HFF-Myc (cell line): ENCODE measurements around the gene BID.

Source experiments
- DNase-seq: peaks from one replicate; pipeline ENCODE4 v3.0.0-alpha.2; 2011; ENCODE audit warnings: low read depth; ENCODE audit errors: extremely low read depth
- H3K4me3 ChIP-seq: replicated peaks from 2 replicates; pipeline ENCODE4 v1.5.1; 2011; ENCODE audit warnings: low read depth, mild to moderate bottlenecking, control low read depth, low read length
- TF ChIP-seq, protein P1 (sequence below): IDR thresholded peaks from 2 replicates; pipeline ENCODE4 v1.5.1; 2012; ENCODE audit warnings: mild to moderate bottlenecking, low read depth, low read length, control low read depth; ENCODE audit errors: missing control alignments

Gene BID

DNA sequence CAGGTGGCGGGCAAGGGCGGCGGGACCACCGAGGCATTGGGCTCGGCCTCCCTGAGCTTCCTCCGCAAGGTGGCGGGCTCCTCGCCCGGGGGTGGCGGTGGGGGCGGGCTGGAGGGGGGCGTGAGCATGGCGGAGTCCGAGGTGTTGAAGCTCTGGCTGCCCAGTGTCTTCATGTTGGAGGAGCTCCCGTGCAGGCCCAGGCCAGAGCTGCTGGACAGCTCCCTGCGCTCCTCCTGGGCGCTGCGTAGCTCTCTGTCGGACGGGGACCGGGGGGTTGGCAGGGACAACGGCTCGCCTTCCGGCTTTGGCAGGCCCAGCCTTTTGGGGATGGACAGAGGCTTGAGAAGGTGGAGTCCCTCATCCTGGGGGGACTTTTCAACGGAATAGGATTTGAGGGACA is 43.9 kb upstream of the BID start:
- TF ChIP-seq, protein P1, sequence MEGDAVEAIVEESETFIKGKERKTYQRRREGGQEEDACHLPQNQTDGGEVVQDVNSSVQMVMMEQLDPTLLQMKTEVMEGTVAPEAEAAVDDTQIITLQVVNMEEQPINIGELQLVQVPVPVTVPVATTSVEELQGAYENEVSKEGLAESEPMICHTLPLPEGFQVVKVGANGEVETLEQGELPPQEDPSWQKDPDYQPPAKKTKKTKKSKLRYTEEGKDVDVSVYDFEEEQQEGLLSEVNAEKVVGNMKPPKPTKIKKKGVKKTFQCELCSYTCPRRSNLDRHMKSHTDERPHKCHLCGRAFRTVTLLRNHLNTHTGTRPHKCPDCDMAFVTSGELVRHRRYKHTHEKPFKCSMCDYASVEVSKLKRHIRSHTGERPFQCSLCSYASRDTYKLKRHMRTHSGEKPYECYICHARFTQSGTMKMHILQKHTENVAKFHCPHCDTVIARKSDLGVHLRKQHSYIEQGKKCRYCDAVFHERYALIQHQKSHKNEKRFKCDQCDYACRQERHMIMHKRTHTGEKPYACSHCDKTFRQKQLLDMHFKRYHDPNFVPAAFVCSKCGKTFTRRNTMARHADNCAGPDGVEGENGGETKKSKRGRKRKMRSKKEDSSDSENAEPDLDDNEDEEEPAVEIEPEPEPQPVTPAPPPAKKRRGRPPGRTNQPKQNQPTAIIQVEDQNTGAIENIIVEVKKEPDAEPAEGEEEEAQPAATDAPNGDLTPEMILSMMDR = no peak
- H3K4me3 ChIP-seq = no peak overlapping the region
- DNase-seq = no peak

DNA sequence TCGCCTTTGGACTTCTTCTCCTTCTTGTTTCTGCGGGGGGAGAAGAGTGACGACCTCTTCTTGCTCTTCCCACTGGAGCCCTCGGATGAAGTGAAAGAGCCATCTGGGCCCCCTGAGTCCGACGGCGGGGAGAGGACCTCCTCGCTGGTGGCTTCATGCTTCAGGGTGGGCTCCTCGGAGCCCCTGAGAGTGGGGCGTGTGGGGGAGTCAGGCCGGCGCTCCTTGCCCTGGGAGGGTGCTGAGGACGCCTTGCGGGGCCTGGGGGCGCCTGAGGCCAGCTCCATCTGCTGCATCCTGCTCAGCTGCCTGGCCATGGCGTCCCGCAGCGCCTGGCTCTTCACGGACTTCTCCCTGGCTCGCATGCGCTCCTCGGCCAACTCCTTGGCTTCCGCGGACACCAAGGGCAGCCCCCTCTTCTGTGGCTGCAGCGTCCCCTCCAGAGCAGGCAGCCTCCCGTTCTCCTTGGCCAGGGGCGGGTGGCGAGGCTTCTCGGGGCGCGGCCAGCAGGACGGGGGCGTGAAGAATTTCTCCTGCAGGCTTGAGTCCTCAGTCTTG is 43.3 kb upstream of the BID start:
- TF ChIP-seq, protein P1 = no peak
- DNase-seq = no peak
- H3K4me3 ChIP-seq = no peak overlapping the region

DNA sequence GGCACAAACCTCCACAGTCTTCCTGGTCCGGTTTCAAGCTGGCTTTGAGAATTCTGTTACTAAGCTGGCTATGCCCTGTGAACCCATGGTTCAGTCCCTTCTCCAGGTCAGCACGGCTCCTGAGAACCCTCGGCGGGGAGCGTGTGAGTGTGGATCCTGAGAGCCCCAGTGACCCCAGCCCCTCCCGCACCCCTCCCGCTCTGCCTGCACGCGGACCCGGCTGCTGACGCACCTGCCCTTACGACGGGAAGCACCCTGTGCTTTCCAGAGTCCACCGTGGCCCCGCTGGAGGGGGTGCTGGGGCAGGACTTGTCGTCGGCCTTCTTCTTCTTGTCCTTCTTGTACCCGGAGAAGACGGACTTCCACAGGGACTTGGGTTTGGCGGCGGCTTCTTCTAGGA is 42.8 kb upstream of the BID start:
- no peak overlapping the region for H3K4me3 ChIP-seq
- DNase-seq = no peak
- TF ChIP-seq, protein P1 = no peak

DNA sequence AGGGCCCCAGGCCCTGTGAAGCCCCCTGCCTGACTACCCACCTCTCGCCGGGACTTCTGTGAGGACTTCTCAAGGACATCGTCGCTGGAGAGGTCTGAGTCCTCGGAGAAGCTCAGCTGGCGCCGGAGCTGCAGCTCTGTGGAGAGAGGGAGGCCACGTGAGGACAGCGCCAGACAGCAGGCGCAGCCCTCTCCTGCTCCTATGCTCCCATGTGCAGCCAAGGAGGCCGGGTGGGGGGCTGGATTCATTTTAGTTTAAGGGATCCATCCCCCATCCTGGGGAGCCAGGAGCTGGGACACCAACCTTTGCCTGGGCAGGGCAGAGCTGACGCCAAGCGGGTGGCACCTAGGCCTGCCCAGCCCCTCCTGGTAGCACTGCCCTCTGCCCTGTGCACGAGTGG is 42.4 kb upstream of the BID start:
- TF ChIP-seq, protein P1 = no peak
- no peak for DNase-seq
- no peak overlapping the region for H3K4me3 ChIP-seq

DNA sequence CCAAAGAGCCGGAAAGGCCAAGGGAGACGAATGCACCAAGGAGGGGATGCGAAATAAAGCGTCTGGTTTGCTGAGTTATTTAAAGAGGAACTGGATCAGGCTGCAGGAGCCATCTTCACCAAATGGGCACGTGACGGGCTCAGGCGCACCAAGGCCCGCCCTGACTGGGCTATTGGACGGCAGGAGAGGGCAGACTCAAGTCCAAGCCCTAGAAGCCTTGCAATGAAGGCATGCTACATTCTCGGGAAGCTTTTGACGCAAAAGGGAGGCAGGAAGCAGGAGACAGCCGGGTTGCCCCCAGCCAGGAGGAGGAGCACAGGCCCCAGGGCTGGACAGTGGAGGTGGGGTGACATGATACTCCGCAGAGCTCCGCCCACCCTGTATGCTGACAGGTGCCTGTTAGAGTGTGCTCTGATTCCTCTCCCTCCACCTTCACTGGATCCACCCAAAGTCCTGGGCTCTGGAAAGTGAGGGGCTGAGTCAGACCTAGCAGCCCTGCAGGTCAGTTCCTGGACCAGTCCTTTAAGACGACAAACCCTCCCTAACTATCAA is 41.5 kb upstream of the BID start:
- H3K4me3 ChIP-seq = no peak overlapping the region
- TF ChIP-seq, protein P1 = no peak
- DNase-seq = no peak

DNA sequence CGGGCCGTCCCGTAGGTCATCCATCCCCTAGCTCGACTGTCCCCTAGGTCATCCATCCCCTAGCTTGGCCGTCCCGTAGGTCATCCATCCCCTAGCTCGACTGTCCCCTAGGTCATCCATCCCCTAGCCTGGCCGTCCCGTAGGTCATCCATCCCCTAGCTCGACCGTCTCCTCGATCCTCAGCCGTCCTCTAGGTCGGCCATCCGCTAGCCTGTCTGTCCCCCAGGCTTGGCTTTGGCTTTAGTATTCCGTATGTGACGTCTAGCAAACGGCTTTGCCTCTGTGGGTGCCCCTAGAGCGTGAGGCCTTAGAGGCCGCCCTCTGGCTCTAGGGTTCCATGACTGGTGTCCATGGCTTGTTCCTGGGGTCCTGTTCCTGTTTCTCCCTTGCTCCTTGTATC is 40.6 kb upstream of the BID start:
- TF ChIP-seq, protein P1 = no peak
- H3K4me3 ChIP-seq = no peak overlapping the region
- DNase-seq = no peak

DNA sequence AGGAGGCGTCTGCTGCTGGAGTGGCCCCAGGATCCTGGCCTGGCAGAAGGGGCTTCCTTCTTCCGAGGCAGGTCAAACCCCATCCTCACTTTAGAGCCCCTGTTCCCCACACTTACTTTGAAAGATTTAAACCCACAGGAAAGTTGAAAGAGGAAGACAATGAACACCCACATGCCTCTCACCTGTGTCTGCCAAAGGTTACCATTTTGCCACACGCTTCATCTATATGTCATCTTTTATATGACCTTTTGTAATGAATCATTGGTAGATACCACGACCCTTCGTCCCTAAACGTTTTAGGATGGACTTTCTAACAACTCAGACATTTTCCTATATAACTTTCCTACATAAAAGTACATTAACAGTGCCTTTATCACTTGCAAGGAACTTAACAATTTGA is 39.8 kb upstream of the BID start:
- no peak for DNase-seq
- H3K4me3 ChIP-seq = no peak overlapping the region
- TF ChIP-seq, protein P1 = no peak
